HCT116 (cell line): ENCODE measurements around the gene NLGN4Y. TPM values are rescaled to one million over a fixed set of nuclear protein-coding genes. Genes with fewer than 3 reads are reported as not detected.

Experiments
- ATAC-seq: fragments of 200-7000 bp; cut with Tn5 transposase; 2 replicates; pipeline ENCODE4 v1.9.1; 2020; ENCODE audit warnings: mild to moderate bottlenecking, moderate library complexity
- BruUV-seq: library from RNA; stranded (reverse); fragments of 400-500 nt; replicated peaks from 2 replicates; lab custom pipeline; 2021; lab: Mats Ljungman, UMichigan
- CTCF ChIA-PET: fragments of 300-600 bp; sonication (Branson Sonifier 250); formaldehyde crosslinking; loops from one replicate; lab custom pipeline; 2021; ENCODE audit warnings: antibody characterized with exemption; lab: Charles Lee
- POLR2A ChIA-PET: fragments of 300-600, 350-600 bp; sonication (Branson Sonifier 250); formaldehyde crosslinking; loops from one replicate; lab custom pipeline; 2021; ENCODE audit warnings: antibody characterized with exemption; lab: Charles Lee
- RAD21 ChIA-PET, 2 experiments: fragments of 300-600 bp; sonication (Branson Sonifier 250); formaldehyde crosslinking; loops; one replicate each; lab custom pipeline; 2023; ENCODE audit warnings: low total read pairs in 2 of 2; ENCODE audit not compliant: uncharacterized antibody in 2 of 2, unreplicated experiment in 2 of 2, low non-redundant PET in 1 of 2; lab: Charles Lee
- DNase-seq: peaks from one replicate; pipeline ENCODE4 v3.0.0-alpha.2; 2010; ENCODE audit warnings: low read depth, low spot score
- H2AFZ ChIP-seq: fragments of 200-600 bp; shearing (Covaris generic), sonication (generic); 2 replicates; pipeline ENCODE4 v1.6.1; 2017; ENCODE audit warnings: low read depth, mixed run types, mixed read lengths, antibody characterized with exemption, low read length; ENCODE audit not compliant: poor library complexity, severe bottlenecking
- H3K27ac ChIP-seq: 2 replicates; pipeline ENCODE4 v1.5.1; 2012; ENCODE audit warnings: low read depth, low read length
- H3K27me3 ChIP-seq: fragments of 200-600 bp; sonication (generic); 2 replicates; pipeline ENCODE4 v1.6.1; 2016; ENCODE audit warnings: mixed run types, low read length, mixed read lengths; ENCODE audit not compliant: insufficient read depth
- H3K36me3 ChIP-seq, 2 experiments: fragments of 200-500 bp in 1 of 2; fragments of 200-600 bp in 1 of 2; sonication (Bioruptor generic) in 1 of 2; sonication (generic) in 1 of 2; 2 replicates each; pipeline versions ENCODE4 v1.5.1 to v1.6.1; 2014 to 2016; ENCODE audit warnings: low read length in 2 of 2, inconsistent platforms in 1 of 2, mixed read lengths in 1 of 2, mixed run types in 1 of 2; ENCODE audit not compliant: insufficient read depth in 2 of 2, control insufficient read depth in 1 of 2
- H3K4me1 ChIP-seq, 2 experiments: fragments of 200-600 bp in 1 of 2; sonication (generic) in 1 of 2; 2 replicates each; pipeline versions ENCODE4 v1.5.1 to v1.6.1; 2012 to 2017; ENCODE audit warnings: low read length in 2 of 2, inconsistent platforms in 1 of 2, mild to moderate bottlenecking in 1 of 2, mixed read lengths in 1 of 2, mixed run types in 1 of 2, moderate library complexity in 1 of 2; ENCODE audit not compliant: insufficient read depth in 2 of 2, control insufficient read depth in 1 of 2
- H3K4me2 ChIP-seq: fragments of 200-600 bp; sonication (generic); 2 replicates; pipeline ENCODE4 v1.6.1; 2017; ENCODE audit warnings: mixed run types, low read length, mixed read lengths
- H3K4me3 ChIP-seq, 2 experiments: fragments of 200-600 bp in 1 of 2; sonication (generic) in 1 of 2; replicated peaks in 1 of 2; 2 replicates each; pipeline ENCODE4 v1.5.1; 2011 to 2016; ENCODE audit warnings: low read length in 2 of 2, control low read depth in 1 of 2, low read depth in 1 of 2, mild to moderate bottlenecking in 1 of 2, mixed read lengths in 1 of 2, mixed run types in 1 of 2
- H3K79me2 ChIP-seq: fragments of 200-600 bp; sonication (generic); 2 replicates; pipeline ENCODE4 v1.6.1; 2017; ENCODE audit warnings: mild to moderate bottlenecking, mixed run types, low read length, moderate library complexity, mixed read lengths; ENCODE audit not compliant: insufficient read depth
- H3K9ac ChIP-seq: fragments of 200-600 bp; sonication (generic); 2 replicates; pipeline ENCODE4 v1.6.1; 2016; ENCODE audit warnings: low read length, mixed read lengths
- H3K9me2 ChIP-seq: fragments of 200-600 bp; sonication (generic), shearing (Covaris generic); 2 replicates; pipeline ENCODE4 v1.6.1; 2017; ENCODE audit warnings: mixed run types, mild to moderate bottlenecking, moderate library complexity; ENCODE audit not compliant: insufficient read depth
- H3K9me3 ChIP-seq, 2 experiments: fragments of 200-500 bp in 1 of 2; fragments of 200-600 bp in 1 of 2; sonication (Bioruptor generic) in 1 of 2; sonication (generic) in 1 of 2; 2 replicates each; pipeline ENCODE4 v1.6.1; 2014 to 2017; ENCODE audit warnings: low read length in 2 of 2, mixed read lengths in 2 of 2, inconsistent platforms in 1 of 2, low read depth in 1 of 2, mild to moderate bottlenecking in 1 of 2, mixed run types in 1 of 2, moderate library complexity in 1 of 2; ENCODE audit not compliant: control insufficient read depth in 1 of 2, insufficient read depth in 1 of 2
- H4K20me1 ChIP-seq: fragments of 200-600 bp; sonication (generic), shearing (Covaris generic); 2 replicates; pipeline ENCODE4 v1.6.1; 2017; ENCODE audit warnings: mixed run types, mild to moderate bottlenecking, moderate library complexity; ENCODE audit not compliant: insufficient read depth
- CBX3 ChIP-seq: IDR thresholded peaks from 2 replicates; pipeline ENCODE4 v1.6.1; 2012; ENCODE audit warnings: low read depth
- EZH2 ChIP-seq: fragments of 200-600 bp; sonication (generic); IDR thresholded peaks from 2 replicates; pipeline ENCODE4 v1.6.1; 2017; ENCODE audit warnings: antibody characterized with exemption, mixed run types
- MAX ChIP-seq: IDR thresholded peaks from 2 replicates; pipeline ENCODE4 v1.6.1; 2012
- POLR2A ChIP-seq: IDR thresholded peaks from 2 replicates; pipeline ENCODE4 v1.7.0; 2011; ENCODE audit warnings: borderline replicate concordance; ENCODE audit not compliant: insufficient read depth, insufficient read length; ENCODE audit errors: extremely low read depth
- RAD21 ChIP-seq: IDR thresholded peaks from 2 replicates; pipeline ENCODE4 v1.6.1; 2012; ENCODE audit warnings: low read depth, mild to moderate bottlenecking
- REST ChIP-seq: IDR thresholded peaks from 2 replicates; pipeline ENCODE4 v1.6.1; 2012; ENCODE audit warnings: low read depth
- SP1 ChIP-seq: IDR thresholded peaks from 2 replicates; pipeline ENCODE4 v1.6.1; 2012; ENCODE audit warnings: low read depth
- SRF ChIP-seq: IDR thresholded peaks from 2 replicates; pipeline ENCODE4 v1.6.1; 2012; ENCODE audit warnings: low read depth
- ZNF274 ChIP-seq: fragments of 200-500 bp; sonication (Bioruptor generic); IDR thresholded peaks from 2 replicates; pipeline ENCODE4 v1.6.1; 2014; ENCODE audit warnings: mild to moderate bottlenecking, low read depth, low read length, inconsistent platforms
- intact Hi-C: fragments of 100-400 bp; cut with micrococcal nuclease; formaldehyde crosslinking; loops from 2 replicates; pipeline ENCODE4 v1.10.0; 2022
- total RNA-seq: library from RNA; stranded (reverse); gene quantifications from one replicate; pipeline ENCODE4 v1.2.1, GENCODE V29; 2021; ENCODE audit not compliant: unreplicated experiment
- TF ChIP-seq, protein P1 (sequence below): IDR thresholded peaks from 2 replicates; pipeline ENCODE4 v1.6.1; 2012
- TF ChIP-seq, protein P2 (sequence below): IDR thresholded peaks from 2 replicates; pipeline ENCODE4 v1.6.1; 2011; ENCODE audit warnings: mild to moderate bottlenecking, low read length, moderate library complexity; ENCODE audit not compliant: insufficient replicate concordance; ENCODE audit errors: extremely low read depth

Gene NLGN4Y
- total RNA-seq, 1 experiment from 2014 or later, result 0.22 TPM

DNA sequence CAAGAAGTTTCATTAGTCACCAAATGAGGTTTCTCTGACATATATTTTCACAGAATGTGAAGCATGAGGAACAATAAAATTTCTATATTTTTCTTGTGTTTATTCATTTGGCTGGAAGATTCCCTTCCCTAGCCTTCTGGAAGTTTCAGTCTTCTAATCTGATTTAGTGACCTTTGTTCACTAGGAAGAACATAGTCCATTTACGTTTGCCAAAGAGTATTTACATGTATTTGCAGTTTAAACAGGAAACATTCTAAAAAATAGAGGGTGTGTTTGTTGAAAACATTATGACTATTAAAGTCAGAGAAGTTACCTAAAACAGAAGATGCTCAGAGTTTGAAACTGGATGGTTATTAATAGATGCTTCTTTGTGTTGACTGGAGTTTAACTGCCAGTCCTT lies 238.6 kb downstream of the NLGN4Y start:
- Histone ChIP-seq H3K36me3 (no peaks in the 10 kb centered on the region), H3K27ac (no peak overlapping the region), H3K9me3 (no peaks in the 10 kb centered on the region), H3K9me2 (no peaks in the 10 kb centered on the region), H4K20me1 (no peaks in the 10 kb centered on the region), H3K4me3 (no peak overlapping the region), H3K79me2 (no peaks in the 10 kb centered on the region), H2AFZ (no peak overlapping the region), H3K4me1 (no peaks in the 10 kb centered on the region), H3K9ac (no peak overlapping the region), H3K4me2 (no peak overlapping the region), H3K27me3 (no peaks in the 10 kb centered on the region)
- POLR2A ChIA-PET, result no interaction called here
- DNase-seq (no peak), ATAC-seq (no peak)
- CTCF ChIA-PET, result no interaction called here
- TF ChIP-seq, protein P1, sequence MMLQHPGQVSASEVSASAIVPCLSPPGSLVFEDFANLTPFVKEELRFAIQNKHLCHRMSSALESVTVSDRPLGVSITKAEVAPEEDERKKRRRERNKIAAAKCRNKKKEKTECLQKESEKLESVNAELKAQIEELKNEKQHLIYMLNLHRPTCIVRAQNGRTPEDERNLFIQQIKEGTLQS, result no peak
- TF ChIP-seq, protein P2, sequence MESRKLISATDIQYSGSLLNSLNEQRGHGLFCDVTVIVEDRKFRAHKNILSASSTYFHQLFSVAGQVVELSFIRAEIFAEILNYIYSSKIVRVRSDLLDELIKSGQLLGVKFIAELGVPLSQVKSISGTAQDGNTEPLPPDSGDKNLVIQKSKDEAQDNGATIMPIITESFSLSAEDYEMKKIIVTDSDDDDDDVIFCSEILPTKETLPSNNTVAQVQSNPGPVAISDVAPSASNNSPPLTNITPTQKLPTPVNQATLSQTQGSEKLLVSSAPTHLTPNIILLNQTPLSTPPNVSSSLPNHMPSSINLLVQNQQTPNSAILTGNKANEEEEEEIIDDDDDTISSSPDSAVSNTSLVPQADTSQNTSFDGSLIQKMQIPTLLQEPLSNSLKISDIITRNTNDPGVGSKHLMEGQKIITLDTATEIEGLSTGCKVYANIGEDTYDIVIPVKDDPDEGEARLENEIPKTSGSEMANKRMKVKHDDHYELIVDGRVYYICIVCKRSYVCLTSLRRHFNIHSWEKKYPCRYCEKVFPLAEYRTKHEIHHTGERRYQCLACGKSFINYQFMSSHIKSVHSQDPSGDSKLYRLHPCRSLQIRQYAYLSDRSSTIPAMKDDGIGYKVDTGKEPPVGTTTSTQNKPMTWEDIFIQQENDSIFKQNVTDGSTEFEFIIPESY, result no peak
- intact Hi-C loops, result no loop called here
- no TSS peak for BruUV-seq
- RAD21 ChIA-PET, result no interaction called here

DNA sequence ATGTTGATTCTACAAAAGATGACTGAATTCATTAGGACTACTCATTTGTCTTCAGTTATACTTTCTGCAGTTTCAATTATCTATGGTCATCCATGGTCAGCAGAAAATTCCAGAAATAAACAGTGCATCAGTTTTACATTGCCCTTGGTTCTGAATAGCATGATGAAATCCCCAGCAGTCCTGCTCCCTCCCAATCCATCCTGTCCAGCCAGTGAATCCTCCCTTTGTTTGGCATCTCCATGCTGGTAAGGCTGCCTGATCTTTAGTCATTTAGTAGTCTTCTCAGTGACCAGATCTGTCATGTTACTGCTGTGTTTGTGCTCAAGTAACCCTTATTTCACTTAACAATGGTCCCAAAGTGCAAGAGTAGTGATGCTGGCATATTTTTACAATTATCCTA lies 239.3 kb downstream of the NLGN4Y start:
- TF ChIP-seq CBX3, result no peak
- no peak for TF ChIP-seq EZH2
- TF ChIP-seq SP1, result no peak
- no peak for TF ChIP-seq MAX
- TF ChIP-seq RAD21, result no peak
- no peak for TF ChIP-seq POLR2A
- TF ChIP-seq REST, result no peak
- no peak for TF ChIP-seq ZNF274
- no peak for TF ChIP-seq SRF
- TF ChIP-seq, protein P1, result no peak
- TF ChIP-seq, all 23 proteins: peak for 0
- ATAC-seq (no peak), DNase-seq (no peak)
- CTCF ChIA-PET, result no interaction called here
- no peak overlapping the region for H3K27ac ChIP-seq
- BruUV-seq, result no TSS peak
- RAD21 ChIA-PET, result no interaction called here
- no peaks in the 10 kb centered on the region for H4K20me1 ChIP-seq
- no peaks in the 10 kb centered on the region for H3K9me2 ChIP-seq
- no peaks in the 10 kb centered on the region for H3K27me3 ChIP-seq
- no peak overlapping the region for H2AFZ ChIP-seq
- POLR2A ChIA-PET, result no interaction called here
- no peaks in the 10 kb centered on the region for H3K79me2 ChIP-seq
- H3K4me2 ChIP-seq, result no peak overlapping the region
- H3K9ac ChIP-seq, result no peak overlapping the region
- intact Hi-C loops, result no loop called here
- no peaks in the 10 kb centered on the region for H3K36me3 ChIP-seq
- no peaks in the 10 kb centered on the region for H3K9me3 ChIP-seq
- no peaks in the 10 kb centered on the region for H3K4me1 ChIP-seq
- H3K4me3 ChIP-seq, result no peak overlapping the region
